Activated T-helper 1 cell treated with anti-CD3 and anti-CD28 coated beads, Interleukin-12 subunit alpha, Interleukin-12 subunit beta, Interleukin-2, Interleukin-4 antibody, amounts not matched to agents 30 ng/mL and 10 ng/mL and 1 ng/mL, durations not matched to agents 14 hours and 24 hours and 36 hours (primary cell): ENCODE results near the gene SRF. TPM values are rescaled to one million over a fixed set of nuclear protein-coding genes. Genes with fewer than 3 reads are reported as not detected.
"Not testable (repeated sequence)": the region's sequence is repeated elsewhere in the genome, so short reads cannot be mapped to it uniquely, and the experiment has no call there.

ENCODE experiments used
- DNase-seq: peaks from one replicate; pipeline ENCODE4 v3.0.0; 2021; ENCODE audit warnings: low spot score
- H3K27ac Mint-ChIP-seq: one replicate; pipeline ENCODE4 v1.8.0; 2021; ENCODE audit warnings: mild to moderate bottlenecking, mixed read lengths
- H3K27me3 Mint-ChIP-seq: one replicate; pipeline ENCODE4 v1.8.0; 2022; ENCODE audit warnings: mild to moderate bottlenecking, moderate library complexity, mixed read lengths; ENCODE audit not compliant: insufficient read depth
- H3K36me3 Mint-ChIP-seq: one replicate; pipeline ENCODE4 v1.8.0; 2021; ENCODE audit warnings: low read depth, mixed read lengths
- H3K4me1 Mint-ChIP-seq: one replicate; pipeline ENCODE4 v1.8.0; 2021; ENCODE audit warnings: low read depth, mixed read lengths
- H3K4me3 Mint-ChIP-seq: one replicate; pipeline ENCODE4 v1.8.0; 2021; ENCODE audit warnings: mild to moderate bottlenecking, moderate library complexity, mixed read lengths
- H3K9me3 Mint-ChIP-seq: one replicate; pipeline ENCODE4 v1.8.0; 2021; ENCODE audit warnings: mixed read lengths
- intact Hi-C: fragments of 100-400 bp; cut with micrococcal nuclease; formaldehyde crosslinking; loops from one replicate; pipeline ENCODE4 v1.15.1; 2024
- total RNA-seq: library from RNA; stranded (reverse); gene quantifications from 2 replicates; pipeline ENCODE4 v1.2.3, GENCODE V29; 2022

The SRF gene
- total RNA-seq, 1 donor from 2014 or later: 61.9 TPM

- H3K27me3 Mint-ChIP-seq, H3K36me3 Mint-ChIP-seq, H3K4me3 Mint-ChIP-seq, H3K4me1 Mint-ChIP-seq, H3K27ac Mint-ChIP-seq, H3K9me3 Mint-ChIP-seq, DNase-seq: not testable (repeated sequence)
- intact Hi-C loops: loop anchor here (5.0 kb wide), 1 partner anchor 38 kb away; no protein-coding TSS in a partner anchor
Observed at GRCh38 chr6:43139973-43140372, 31.1 kb upstream of the SRF start.

DNA sequence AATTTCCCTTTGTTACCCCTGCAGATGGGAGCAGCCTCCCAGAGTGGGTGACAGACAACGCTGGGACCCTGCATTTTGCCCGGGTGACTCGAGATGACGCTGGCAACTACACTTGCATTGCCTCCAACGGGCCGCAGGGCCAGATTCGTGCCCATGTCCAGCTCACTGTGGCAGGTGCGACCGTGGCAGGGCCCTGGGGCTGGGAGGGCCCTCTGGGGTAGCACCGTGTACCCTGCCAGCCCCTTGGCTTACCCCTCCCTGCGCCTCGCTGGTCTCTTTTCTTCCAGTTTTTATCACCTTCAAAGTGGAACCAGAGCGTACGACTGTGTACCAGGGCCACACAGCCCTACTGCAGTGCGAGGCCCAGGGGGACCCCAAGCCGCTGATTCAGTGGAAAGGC, 29.4 kb upstream of the SRF start:
- intact Hi-C loops: loop anchor here (5.0 kb wide), 1 partner anchor 39 kb away; no protein-coding TSS in a partner anchor
- no peak for DNase-seq
- Mint-ChIP-seq H3K4me3 (no peak overlapping the region), H3K4me1 (no peaks in the 10 kb centered on the region), H3K9me3 (no peaks in the 10 kb centered on the region), H3K27me3 (no peaks in the 10 kb centered on the region), H3K27ac (no peak overlapping the region), H3K36me3 (no peaks in the 10 kb centered on the region)

DNA sequence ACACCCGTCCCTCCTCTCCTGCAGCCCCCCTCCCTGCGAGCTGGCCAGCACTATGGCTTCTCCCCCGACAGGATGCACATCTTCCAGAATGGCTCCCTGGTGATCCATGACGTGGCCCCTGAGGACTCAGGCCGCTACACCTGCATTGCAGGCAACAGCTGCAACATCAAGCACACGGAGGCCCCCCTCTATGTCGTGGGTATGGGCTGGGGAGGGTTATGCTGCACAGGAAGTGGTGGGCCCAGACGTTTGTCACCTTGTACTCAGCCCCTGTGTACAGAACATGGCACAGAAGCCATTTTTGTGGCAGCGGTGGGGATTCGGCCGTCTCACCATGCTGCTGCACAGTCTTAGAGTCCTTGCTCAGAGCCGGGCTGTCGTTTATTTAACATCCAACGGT, 29.0 kb upstream of the SRF start:
- H3K4me3 Mint-ChIP-seq: no peak overlapping the region
- DNase-seq: no peak
- no peaks in the 10 kb centered on the region for H3K27me3 Mint-ChIP-seq
- intact Hi-C loops: loop anchor here (5.0 kb wide), 1 partner anchor 40 kb away; no protein-coding TSS in a partner anchor
- no peak overlapping the region for H3K27ac Mint-ChIP-seq
- no peaks in the 10 kb centered on the region for H3K36me3 Mint-ChIP-seq
- no peaks in the 10 kb centered on the region for H3K9me3 Mint-ChIP-seq
- no peaks in the 10 kb centered on the region for H3K4me1 Mint-ChIP-seq

GRCh38 chr6:43143235-43144128, 27.6 kb upstream of the SRF start:
- Mint-ChIP-seq H3K4me3 (no peak overlapping the region), H3K9me3 (no peaks in the 10 kb centered on the region), H3K27ac (peak overlapping the region; percentile 14), H3K27me3 (no peaks in the 10 kb centered on the region), H3K36me3 (no peaks in the 10 kb centered on the region), H3K4me1 (no peaks in the 10 kb centered on the region)
- DNase-seq: peak; percentile 63
- intact Hi-C loops: loop anchor here (1.0 to 5.0 kb wide), 5 partner anchors 41 to 242 kb away; no protein-coding TSS in a partner anchor

GRCh38 chr6:43144879-43145278, 26.2 kb upstream of the SRF start:
- no peak overlapping the region for H3K27ac Mint-ChIP-seq
- no peak for DNase-seq

DNA sequence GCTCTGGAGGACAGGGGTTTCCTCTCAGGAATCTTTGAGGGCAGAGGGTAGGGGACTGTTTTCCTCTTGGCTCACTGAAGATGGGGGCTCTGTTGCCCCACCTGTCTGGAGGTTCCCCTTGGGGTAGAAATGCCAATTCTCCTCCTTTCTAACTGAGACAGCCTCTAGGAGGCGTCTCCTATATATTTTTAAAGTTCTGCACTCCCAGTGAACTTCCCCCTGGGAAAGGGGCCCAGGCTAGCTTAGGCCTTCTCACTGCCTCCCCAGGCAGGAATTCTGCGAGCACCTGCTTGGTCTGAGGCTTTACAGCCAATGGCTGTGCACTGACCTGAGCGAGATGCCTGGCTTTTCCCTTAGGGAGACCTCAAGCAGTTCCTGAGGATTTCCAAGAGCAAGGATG, 24.8 kb upstream of the SRF start:
- no peak overlapping the region for H3K27ac Mint-ChIP-seq
- intact Hi-C loops: no loop called here
- no peak overlapping the region for H3K4me3 Mint-ChIP-seq

More at GRCh38 chr6:43144879-43145278, 26.2 kb upstream of the SRF start:
- no peaks in the 10 kb centered on the region for H3K4me1 Mint-ChIP-seq
- H3K9me3 Mint-ChIP-seq: no peaks in the 10 kb centered on the region
- H3K27me3 Mint-ChIP-seq: no peaks in the 10 kb centered on the region
- intact Hi-C loops: loop anchor here (5.0 kb wide), 1 partner anchor 43 kb away; no protein-coding TSS in a partner anchor
- H3K36me3 Mint-ChIP-seq: no peaks in the 10 kb centered on the region
- H3K4me3 Mint-ChIP-seq: no peak overlapping the region

DNA sequence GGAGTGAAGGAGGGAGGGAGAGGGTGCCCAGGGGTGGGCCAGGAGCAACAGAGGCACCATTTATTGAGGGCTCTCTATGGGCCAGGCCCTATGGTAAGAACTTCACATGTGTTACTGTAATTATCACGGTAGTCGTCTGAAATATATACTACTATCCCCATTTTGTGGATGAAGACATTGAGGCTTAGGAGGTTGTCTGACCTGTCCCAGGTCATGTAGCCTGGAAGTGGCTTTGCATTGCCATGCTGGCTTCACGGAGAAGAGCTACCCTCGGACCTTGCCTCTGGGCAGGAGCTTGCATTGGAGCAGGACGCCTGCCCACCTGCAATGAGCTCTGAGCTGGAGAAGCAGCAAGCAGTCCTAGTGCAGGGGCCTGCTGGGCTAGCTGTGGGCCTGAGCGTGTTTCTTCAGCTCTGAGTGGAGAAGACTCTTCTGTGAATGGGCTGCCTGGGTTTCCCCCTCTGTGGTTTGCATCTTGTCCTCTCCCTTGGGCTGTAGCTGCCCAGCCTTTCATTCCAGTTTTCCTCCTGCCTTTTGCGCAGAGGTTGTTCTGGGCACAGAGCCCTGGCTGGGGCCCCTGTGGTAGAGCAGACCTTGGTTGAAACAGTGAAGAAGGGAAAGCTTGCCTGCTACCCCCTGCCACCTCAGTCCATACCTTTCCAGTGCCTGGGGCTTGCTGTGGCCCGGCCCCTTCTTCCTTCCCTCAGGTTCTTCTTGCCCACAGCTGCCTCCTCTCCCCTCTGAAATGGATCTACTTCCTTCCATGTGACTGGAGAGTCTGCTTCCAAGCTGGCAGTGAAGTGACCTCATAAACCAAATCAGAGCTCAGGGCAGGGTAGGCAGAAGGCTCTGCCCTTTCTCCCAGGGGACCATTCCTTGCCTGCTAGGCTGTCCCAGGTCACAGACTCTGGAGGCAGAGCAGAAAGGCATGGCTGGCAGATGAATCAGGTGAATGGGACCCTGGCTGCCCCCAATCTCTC, 24.1 kb upstream of the SRF start:
- H3K4me1 Mint-ChIP-seq: no peaks in the 10 kb centered on the region
- no peak for DNase-seq
- H3K27me3 Mint-ChIP-seq: no peaks in the 10 kb centered on the region
- no peak overlapping the region for H3K4me3 Mint-ChIP-seq
- no peaks in the 10 kb centered on the region for H3K9me3 Mint-ChIP-seq
- intact Hi-C loops: no loop called here
- no peak overlapping the region for H3K27ac Mint-ChIP-seq
- H3K36me3 Mint-ChIP-seq: no peaks in the 10 kb centered on the region

More for the DNA sequence above, 24.8 kb upstream of the SRF start:
- H3K4me1 Mint-ChIP-seq: no peaks in the 10 kb centered on the region
- no peaks in the 10 kb centered on the region for H3K9me3 Mint-ChIP-seq
- H3K27me3 Mint-ChIP-seq: no peaks in the 10 kb centered on the region
- no peaks in the 10 kb centered on the region for H3K36me3 Mint-ChIP-seq
- DNase-seq: no peak

DNA sequence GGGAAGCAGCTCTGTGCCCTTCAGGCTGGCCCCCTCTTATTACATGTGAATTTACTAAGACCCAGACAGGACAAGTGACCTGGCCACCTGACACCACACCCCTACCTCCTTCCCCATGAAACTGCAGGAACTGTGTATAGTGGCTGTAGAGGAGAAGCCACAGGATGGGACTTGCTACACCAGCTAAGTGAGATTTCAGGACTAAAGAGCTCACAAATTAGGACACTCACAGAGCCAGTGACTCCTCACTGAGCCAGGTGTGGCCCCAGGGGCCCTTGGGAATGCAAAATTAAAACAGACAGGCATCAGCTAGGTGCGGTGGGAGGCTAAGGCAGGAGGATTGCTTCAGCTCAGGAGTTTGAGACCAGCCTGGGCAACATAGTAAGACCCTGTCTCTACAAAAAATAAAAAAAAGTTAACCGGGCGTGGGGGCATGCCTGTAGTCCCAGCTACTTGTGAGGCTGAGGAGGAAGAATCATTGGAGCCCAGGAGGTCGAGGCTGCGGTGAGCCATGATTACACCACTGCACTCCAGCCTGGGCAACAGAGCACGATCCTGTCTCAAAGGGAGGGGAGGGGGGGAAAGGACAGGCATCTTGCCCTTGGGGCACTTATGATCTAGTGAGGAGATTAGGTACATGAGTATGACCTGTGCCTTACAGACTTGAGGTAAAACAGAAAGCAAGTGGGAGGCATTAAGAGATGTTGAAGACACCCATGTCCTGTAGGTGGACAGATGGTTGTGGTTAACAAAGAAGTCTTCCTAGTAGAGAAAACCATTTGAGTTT, 23.2 kb upstream of the SRF start:
- intact Hi-C loops: no loop called here
- H3K36me3 Mint-ChIP-seq: no peaks in the 10 kb centered on the region
- no peak for DNase-seq
- no peaks in the 10 kb centered on the region for H3K4me1 Mint-ChIP-seq
- H3K27me3 Mint-ChIP-seq: no peaks in the 10 kb centered on the region
- H3K4me3 Mint-ChIP-seq: no peak overlapping the region
- H3K9me3 Mint-ChIP-seq: no peaks in the 10 kb centered on the region
- no peak overlapping the region for H3K27ac Mint-ChIP-seq

- no peak overlapping the region for H3K27ac Mint-ChIP-seq
- H3K4me1 Mint-ChIP-seq: no peaks in the 10 kb centered on the region
- H3K4me3 Mint-ChIP-seq: no peak overlapping the region
- DNase-seq: no peak
- no peaks in the 10 kb centered on the region for H3K36me3 Mint-ChIP-seq
- H3K9me3 Mint-ChIP-seq: no peaks in the 10 kb centered on the region
- no peaks in the 10 kb centered on the region for H3K27me3 Mint-ChIP-seq
- intact Hi-C loops: no loop called here
Observed at GRCh38 chr6:43149265-43149664, 21.8 kb upstream of the SRF start.

GRCh38 chr6:43150051-43150751, 20.9 kb upstream of the SRF start:
- intact Hi-C loops: no loop called here
- Mint-ChIP-seq H3K27ac (no peak overlapping the region), H3K36me3 (no peaks in the 10 kb centered on the region), H3K9me3 (no peaks in the 10 kb centered on the region), H3K4me3 (no peak overlapping the region), H3K4me1 (no peaks in the 10 kb centered on the region), H3K27me3 (no peaks in the 10 kb centered on the region)
- no peak for DNase-seq

GRCh38 chr6:43159599-43159998, 11.5 kb upstream of the SRF start:
- Mint-ChIP-seq H3K27ac (no peak overlapping the region), H3K9me3 (no peaks in the 10 kb centered on the region), H3K36me3 (no peaks in the 10 kb centered on the region), H3K27me3 (peaks cover 3% of the 10 kb centered on the region), H3K4me1 (no peaks in the 10 kb centered on the region), H3K4me3 (no peak overlapping the region)
- intact Hi-C loops: no loop called here
- DNase-seq: no peak

DNA sequence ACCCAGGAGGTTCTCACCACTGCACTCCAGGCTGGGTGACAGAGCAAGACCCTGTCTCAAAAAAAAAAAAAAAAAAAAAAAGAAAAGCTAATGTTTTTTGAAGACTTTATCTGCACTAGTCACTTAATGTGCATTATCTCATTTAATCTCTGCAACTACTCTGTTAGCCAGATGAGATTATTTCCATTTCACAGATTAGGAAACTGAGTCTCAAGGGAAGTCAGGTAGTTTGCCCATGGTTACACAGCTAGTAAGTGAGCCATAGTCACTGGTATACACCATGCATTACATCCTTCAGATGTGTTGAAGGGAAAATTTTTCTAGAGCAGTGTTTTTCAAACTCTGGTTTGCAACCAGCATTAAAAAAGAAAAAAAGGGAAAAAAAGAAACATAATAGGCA, 7.2 kb upstream of the SRF start:
- Mint-ChIP-seq H3K36me3 (no peaks in the 10 kb centered on the region), H3K4me3 (no peak overlapping the region), H3K27ac (no peak overlapping the region), H3K9me3 (no peaks in the 10 kb centered on the region), H3K4me1 (no peaks in the 10 kb centered on the region), H3K27me3 (peaks cover 10% of the 10 kb centered on the region)
- intact Hi-C loops: no loop called here
- no peak for DNase-seq
